Nephron (organoid): ENCODE data around the gene HEPACAM.

Source experiments
- H3K27ac Mint-ChIP-seq, 3 experiments: 2 replicates each; pipeline ENCODE4 v1.8.0; 2020; ENCODE audit warnings: mixed read lengths in 3 of 3, mild to moderate bottlenecking in 2 of 3, moderate library complexity in 1 of 3
- H3K27me3 Mint-ChIP-seq: 2 replicates; pipeline ENCODE4 v1.8.0; 2021; ENCODE audit warnings: low read depth, mild to moderate bottlenecking, moderate library complexity, mixed read lengths
- H3K36me3 Mint-ChIP-seq: 2 replicates; pipeline ENCODE4 v1.8.0; 2020; ENCODE audit warnings: low read depth, mixed read lengths
- H3K4me1 Mint-ChIP-seq: 2 replicates; pipeline ENCODE4 v1.8.0; 2020; ENCODE audit warnings: mixed read lengths
- H3K4me3 Mint-ChIP-seq, 3 experiments: 2 replicates each; pipeline ENCODE4 v1.8.0; 2020; ENCODE audit warnings: mild to moderate bottlenecking in 3 of 3, mixed read lengths in 3 of 3, moderate library complexity in 2 of 3
- H3K9me3 Mint-ChIP-seq: 2 replicates; pipeline ENCODE4 v1.8.0; 2020; ENCODE audit warnings: mixed read lengths
- CTCF ChIP-seq, 3 experiments: fragments of 200-600 bp; sonication (generic); IDR thresholded peaks; one replicate each; pipeline ENCODE4 v1.5.0; 2021; ENCODE audit warnings: antibody characterized with exemption in 3 of 3; ENCODE audit not compliant: unreplicated experiment in 3 of 3

Gene HEPACAM

GRCh38 chr11:124916370-124916710, 19.5 kb downstream of the HEPACAM start:
- H3K27me3 Mint-ChIP-seq: peaks cover 8% of the 10 kb centered on the region
- H3K4me1 Mint-ChIP-seq: peaks cover 28% of the 10 kb centered on the region
- H3K9me3 Mint-ChIP-seq: peaks cover 25% of the 10 kb centered on the region
- no peak overlapping the region for H3K4me3 Mint-ChIP-seq
- H3K36me3 Mint-ChIP-seq: peaks cover 5% of the 10 kb centered on the region
- H3K27ac Mint-ChIP-seq: no peak overlapping the region
- no peak for TF ChIP-seq CTCF (IDR thresholded peaks at IDR 0.05; ENCODE audit: unreplicated experiment in 3 of 3)

GRCh38 chr11:124915541-124916369, 20.1 kb downstream of the HEPACAM start:
- Mint-ChIP-seq H3K4me3 (no peak overlapping the region), H3K9me3 (peaks cover 26% of the 10 kb centered on the region), H3K4me1 (peaks cover 28% of the 10 kb centered on the region), H3K27ac (no peak overlapping the region), H3K27me3 (peaks cover 8% of the 10 kb centered on the region), H3K36me3 (peaks cover 5% of the 10 kb centered on the region)
- no peak for TF ChIP-seq CTCF (IDR thresholded peaks at IDR 0.05; ENCODE audit: unreplicated experiment in 3 of 3)

GRCh38 chr11:124902616-124903015, 33.2 kb downstream of the HEPACAM start:
- no peak overlapping the region for H3K27ac Mint-ChIP-seq
- H3K9me3 Mint-ChIP-seq: peaks cover 7% of the 10 kb centered on the region
- H3K36me3 Mint-ChIP-seq: no peaks in the 10 kb centered on the region
- peaks cover 28% of the 10 kb centered on the region for H3K4me1 Mint-ChIP-seq
- TF ChIP-seq CTCF (IDR thresholded peaks at IDR 0.05; ENCODE audit: unreplicated experiment in 3 of 3): no peak
- no peak overlapping the region for H3K4me3 Mint-ChIP-seq
- peaks cover 16% of the 10 kb centered on the region for H3K27me3 Mint-ChIP-seq

- Mint-ChIP-seq H3K36me3 (no peaks in the 10 kb centered on the region), H3K9me3 (peaks cover 4% of the 10 kb centered on the region), H3K27me3 (peaks cover 15% of the 10 kb centered on the region), H3K27ac (peak overlapping the region in 2 of 3 experiments; percentile 21 to 58), H3K4me3 (no peak overlapping the region), H3K4me1 (peaks cover 35% of the 10 kb centered on the region)
- no peak for TF ChIP-seq CTCF (IDR thresholded peaks at IDR 0.05; ENCODE audit: unreplicated experiment in 3 of 3)
These were observed 35.4 kb downstream of the HEPACAM start for GRCh38 chr11:124900464-124900863.

GRCh38 chr11:124899383-124900145, 36.3 kb downstream of the HEPACAM start:
- no peak overlapping the region for H3K4me3 Mint-ChIP-seq
- no peaks in the 10 kb centered on the region for H3K36me3 Mint-ChIP-seq
- no peaks in the 10 kb centered on the region for H3K9me3 Mint-ChIP-seq
- peaks cover 15% of the 10 kb centered on the region for H3K27me3 Mint-ChIP-seq
- no peak for TF ChIP-seq CTCF (IDR thresholded peaks at IDR 0.05; ENCODE audit: unreplicated experiment in 3 of 3)
- peaks cover 40% of the 10 kb centered on the region for H3K4me1 Mint-ChIP-seq
- H3K27ac Mint-ChIP-seq: peak overlapping the region in 2 of 3 experiments; percentile 97 to 98
